Stimulated activated naive CD8-positive, alpha-beta T cell treated with anti-CD3 and anti-CD28 coated beads, Interleukin-15, amount 100 ng/mL, for 72 hours (primary cell): ENCODE results near the gene STK16.
"Not testable (repeated sequence)": the region's sequence is repeated elsewhere in the genome, so short reads cannot be mapped to it uniquely, and the experiment has no call there.

Experiments used
- ATAC-seq: fragments of 150-1000 bp; cut with Tn5 transposase; 2 replicates; pipeline ENCODE4 v1.10.0; 2021; ENCODE audit warnings: mild to moderate bottlenecking, moderate library complexity
- DNase-seq, 2 donors: peaks; one replicate each; pipeline ENCODE4 v3.0.0; 2021 to 2022
- H3K27ac Mint-ChIP-seq, 2 donors: one replicate each; pipeline ENCODE4 v1.8.0; 2022; ENCODE audit warnings: mild to moderate bottlenecking in 2 of 2, mixed read lengths in 2 of 2, moderate library complexity in 2 of 2
- H3K27me3 Mint-ChIP-seq: one replicate; pipeline ENCODE4 v1.8.0; 2022; ENCODE audit warnings: mixed read lengths
- H3K4me1 Mint-ChIP-seq: one replicate; pipeline ENCODE4 v1.8.0; 2022; ENCODE audit warnings: mild to moderate bottlenecking, mixed read lengths
- H3K4me3 Mint-ChIP-seq, 2 donors: one replicate each; pipeline ENCODE4 v1.8.0; 2022; ENCODE audit warnings: mild to moderate bottlenecking in 2 of 2, mixed read lengths in 2 of 2, moderate library complexity in 1 of 2
- H3K9me3 Mint-ChIP-seq, 2 donors: one replicate each; pipeline ENCODE4 v1.8.0; 2022; ENCODE audit warnings: mixed read lengths in 2 of 2

STK16 gene

GRCh38 chr2:219249203-219249980 is 4.1 kb downstream of the STK16 start:
- Mint-ChIP-seq H3K27me3 (no peaks in the 10 kb centered on the region), H3K9me3 (no peaks in the 10 kb centered on the region), H3K4me3 (peak overlapping the region; percentile 76 to 82), H3K4me1 (peaks cover 77% of the 10 kb centered on the region), H3K27ac (peak overlapping the region; percentile 69 to 84)
- ATAC-seq (no peak), DNase-seq (peak; percentile 27 to 41)

- Mint-ChIP-seq H3K4me3 (peak overlapping the region; percentile 76 to 82), H3K4me1 (peaks cover 78% of the 10 kb centered on the region), H3K27ac (no peak overlapping the region), H3K9me3 (no peaks in the 10 kb centered on the region), H3K27me3 (no peaks in the 10 kb centered on the region)
- DNase-seq (no peak), ATAC-seq (no peak)
These were observed 4.9 kb downstream of the STK16 start for GRCh38 chr2:219250049-219250781.

GRCh38 chr2:219251656-219252055 is 6.4 kb downstream of the STK16 start:
- no peaks in the 10 kb centered on the region for H3K9me3 Mint-ChIP-seq
- peak overlapping the region in 1 of 2 donors; percentile 8 for H3K27ac Mint-ChIP-seq
- peaks cover 82% of the 10 kb centered on the region for H3K4me1 Mint-ChIP-seq
- DNase-seq (no peak), ATAC-seq (no peak)
- H3K27me3 Mint-ChIP-seq: no peaks in the 10 kb centered on the region
- H3K4me3 Mint-ChIP-seq: peak overlapping the region; percentile 71 to 84

GRCh38 chr2:219252084-219252483 is 6.8 kb downstream of the STK16 start:
- Mint-ChIP-seq H3K4me3 (peak overlapping the region; percentile 71 to 84), H3K27me3 (no peaks in the 10 kb centered on the region), H3K4me1 (peaks cover 78% of the 10 kb centered on the region), H3K27ac (peak overlapping the region in 1 of 2 donors; percentile 8), H3K9me3 (no peaks in the 10 kb centered on the region)
- DNase-seq (peak; percentile 27 to 52), ATAC-seq (peak; percentile 3)

- no peak for DNase-seq
- Mint-ChIP-seq H3K4me3 (peak overlapping the region; percentile 71 to 84), H3K27ac (peak overlapping the region; percentile 95 to 97), H3K4me1 (peaks cover 73% of the 10 kb centered on the region), H3K27me3 (no peaks in the 10 kb centered on the region), H3K9me3 (no peaks in the 10 kb centered on the region)
- peak; percentile 0 for ATAC-seq
These were observed 7.3 kb downstream of the STK16 start for GRCh38 chr2:219252570-219252899.

- Mint-ChIP-seq H3K27ac (peak within 1 kb of the TSS; percentile 95 to 97), H3K9me3 (no peaks in the 10 kb centered on the region), H3K4me3 (peak within 1 kb of the TSS; percentile 71 to 84), H3K27me3 (no peaks in the 10 kb centered on the region), H3K4me1 (peaks cover 67% of the 10 kb centered on the region)
- DNase-seq (peak; percentile 41 to 65), ATAC-seq (peak; percentile 50)
These were observed 7.8 kb downstream of the STK16 start, which contains the start of gene TUBA4B for GRCh38 chr2:219252900-219253752. Gene TUBA4B (plus strand): TSS chr2:219253243. CDS start chr2:219253408, 165 bp downstream.

GRCh38 chr2:219253753-219254589 is 8.7 kb downstream of the STK16 start, which contains the start of gene TUBA4A:
Gene TUBA4A (minus strand): TSS chr2:219253918. CDS start chr2:219253858, 60 bp downstream.
- peak within 1 kb of the TSS; percentile 95 to 97 for H3K27ac Mint-ChIP-seq
- H3K9me3 Mint-ChIP-seq: no peaks in the 10 kb centered on the region
- DNase-seq (peak; percentile 89 to 90), ATAC-seq (peak; percentile 80)
- H3K27me3 Mint-ChIP-seq: no peaks in the 10 kb centered on the region
- peaks cover 59% of the 10 kb centered on the region for H3K4me1 Mint-ChIP-seq
- peak within 1 kb of the TSS; percentile 71 to 84 for H3K4me3 Mint-ChIP-seq

GRCh38 chr2:219254590-219255201 is 9.4 kb downstream of the STK16 start:
- H3K27ac Mint-ChIP-seq: peak overlapping the region; percentile 93 to 95
- peaks cover 52% of the 10 kb centered on the region for H3K4me1 Mint-ChIP-seq

GRCh38 chr2:219258942-219259341 is 13.7 kb downstream of the STK16 start:
- not testable (repeated sequence) for H3K4me3 Mint-ChIP-seq, DNase-seq, H3K27ac Mint-ChIP-seq, H3K9me3 Mint-ChIP-seq, H3K27me3 Mint-ChIP-seq, ATAC-seq
- H3K4me1 Mint-ChIP-seq: peaks cover 37% of the 10 kb centered on the region

More at GRCh38 chr2:219254590-219255201, 9.4 kb downstream of the STK16 start:
- peak; percentile 56 for ATAC-seq
- no peaks in the 10 kb centered on the region for H3K27me3 Mint-ChIP-seq
- peak overlapping the region; percentile 71 to 84 for H3K4me3 Mint-ChIP-seq
- DNase-seq: peak in 1 of 2 donors; percentile 57
- no peaks in the 10 kb centered on the region for H3K9me3 Mint-ChIP-seq

- Mint-ChIP-seq H3K27me3 (no peaks in the 10 kb centered on the region), H3K4me3 (no peak overlapping the region), H3K4me1 (peaks cover 21% of the 10 kb centered on the region), H3K27ac (peak overlapping the region in 1 of 2 donors; percentile 64), H3K9me3 (no peaks in the 10 kb centered on the region)
- DNase-seq (no peak), ATAC-seq (peak; percentile 43)
These were observed 16.0 kb downstream of the STK16 start for GRCh38 chr2:219261024-219261855.

- DNase-seq: no peak
- H3K4me1 Mint-ChIP-seq: peaks cover 8% of the 10 kb centered on the region
- ATAC-seq: no peak
- no peaks in the 10 kb centered on the region for H3K9me3 Mint-ChIP-seq
- H3K27ac Mint-ChIP-seq: peak overlapping the region in 1 of 2 donors; percentile 22
- no peak overlapping the region for H3K4me3 Mint-ChIP-seq
- H3K27me3 Mint-ChIP-seq: no peaks in the 10 kb centered on the region
These were observed 21.0 kb downstream of the STK16 start for GRCh38 chr2:219266232-219266631.

- H3K27ac Mint-ChIP-seq: no peak overlapping the region
- DNase-seq (no peak), ATAC-seq (no peak)
- H3K9me3 Mint-ChIP-seq: no peaks in the 10 kb centered on the region
- no peak overlapping the region for H3K4me3 Mint-ChIP-seq
- no peaks in the 10 kb centered on the region for H3K27me3 Mint-ChIP-seq
- H3K4me1 Mint-ChIP-seq: peaks cover 2% of the 10 kb centered on the region
These were observed 21.6 kb downstream of the STK16 start for GRCh38 chr2:219266886-219267285.

- ATAC-seq (no peak), DNase-seq (no peak)
- Mint-ChIP-seq H3K4me1 (no peaks in the 10 kb centered on the region), H3K27me3 (no peaks in the 10 kb centered on the region), H3K27ac (peak overlapping the region in 1 of 2 donors; percentile 46), H3K4me3 (no peak overlapping the region), H3K9me3 (no peaks in the 10 kb centered on the region)
These were observed 23.0 kb downstream of the STK16 start for GRCh38 chr2:219268294-219268693.
